Astrocyte (in vitro differentiated cells and primary cell): ENCODE data around the gene NMNAT3.

ENCODE experiments used
- CTCF ChIP-seq: IDR thresholded peaks from 2 replicates; pipeline ENCODE4 v1.5.1; 2011; ENCODE audit warnings: low read depth, mild to moderate bottlenecking, inconsistent platforms, low read length, moderate library complexity; ENCODE audit not compliant: insufficient read depth
- EZH2 ChIP-seq: IDR thresholded peaks from 2 replicates; pipeline ENCODE4 v1.6.1; 2012; ENCODE audit warnings: mild to moderate bottlenecking, low read length, inconsistent platforms; ENCODE audit not compliant: insufficient read depth

- TF ChIP-seq CTCF (peak; percentile 71), EZH2 (no peak)
Measured at GRCh38 chr3:139718415-139718814, 40.6 kb upstream of the NMNAT3 start.
